Measurements from ENCODE around the gene PCDH9.
A peak's percentile ranks its signal among the peaks of the same experiment; 100 is the strongest.

Gene PCDH9

GRCh38 chr13:67003743-67004142 lies 226.4 kb downstream of the PCDH9 start:
- H3K27ac ChIP-seq, result no peak overlapping the region
- no peak overlapping the region for H3K4me3 ChIP-seq

DNA sequence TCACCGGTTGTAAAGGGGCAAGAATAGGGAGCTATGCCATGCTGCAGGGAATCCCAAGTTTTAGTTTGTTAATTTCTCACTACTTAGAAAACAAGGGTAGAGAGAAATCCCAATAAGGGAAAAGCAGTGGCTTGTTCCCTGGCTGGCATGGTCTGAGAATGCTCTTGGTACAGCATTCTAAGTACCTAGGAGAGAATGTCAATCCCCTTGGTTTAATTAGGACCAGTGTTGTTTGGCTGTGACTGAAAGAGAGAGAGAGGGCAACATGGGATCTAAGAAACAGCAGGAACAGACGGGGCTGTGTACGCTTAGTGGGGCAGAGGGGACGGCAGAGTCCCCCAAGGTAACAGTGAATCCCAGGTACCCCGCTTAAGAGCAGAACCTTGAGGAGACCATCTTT lies 228.8 kb downstream of the PCDH9 start:
- Histone ChIP-seq H3K27ac (no peak overlapping the region), H3K4me3 (no peak overlapping the region)

- Histone ChIP-seq H3K4me3 (no peak overlapping the region), H3K27ac (no peak overlapping the region)
Measured at GRCh38 chr13:66996503-66996902, 233.6 kb downstream of the PCDH9 start.

- H3K27ac ChIP-seq, result no peak overlapping the region
Measured at GRCh38 chr13:66995203-66995611, 234.9 kb downstream of the PCDH9 start.

DNA sequence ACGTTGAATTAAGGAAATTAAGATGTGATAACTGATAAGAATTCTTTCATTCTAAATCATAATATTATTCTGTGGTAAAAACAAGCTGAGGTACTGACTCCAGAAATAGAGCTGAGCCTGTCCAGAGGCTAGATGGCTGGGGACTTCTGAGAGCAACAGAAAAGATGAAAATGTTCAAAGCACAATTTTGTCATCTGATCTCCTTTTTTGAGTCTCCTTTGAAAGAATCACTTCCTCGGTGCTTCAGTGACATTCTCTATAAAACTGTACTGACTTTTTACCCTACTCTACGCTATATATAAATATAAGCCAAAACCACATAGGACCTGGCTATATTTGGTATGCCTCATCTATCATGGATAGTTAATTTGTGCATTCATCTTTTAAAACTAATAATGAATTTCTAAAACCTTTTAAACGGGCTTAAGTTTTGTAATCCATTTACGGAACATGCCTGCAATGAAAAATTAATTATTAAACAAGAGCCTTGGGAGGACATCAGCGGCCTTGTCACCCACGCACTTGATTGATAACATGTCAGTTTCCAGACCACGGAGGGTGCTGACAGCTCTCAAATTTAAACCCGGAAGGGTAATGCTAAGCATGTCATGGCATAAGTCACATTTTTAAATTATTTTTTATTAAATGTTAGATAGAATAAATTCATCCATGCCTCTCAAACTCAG lies 235.5 kb downstream of the PCDH9 start:
- peak overlapping the region in 1 of 7 experiments; percentile 31 for H3K4me3 ChIP-seq

More at GRCh38 chr13:66995203-66995611, 234.9 kb downstream of the PCDH9 start:
- H3K4me3 ChIP-seq, result no peak overlapping the region

GRCh38 chr13:66994097-66994496 lies 236.0 kb downstream of the PCDH9 start:
- Histone ChIP-seq H3K27ac (no peak overlapping the region), H3K4me3 (peak overlapping the region in 1 of 7 experiments; percentile 31)

More for the DNA sequence above, 235.5 kb downstream of the PCDH9 start:
- no peak overlapping the region for H3K27ac ChIP-seq

GRCh38 chr13:66992719-66993118 lies 237.4 kb downstream of the PCDH9 start:
- no peak overlapping the region for H3K27ac ChIP-seq
- no peak overlapping the region for H3K4me3 ChIP-seq

GRCh38 chr13:66992183-66992582 lies 238.0 kb downstream of the PCDH9 start:
- no peak overlapping the region for H3K4me3 ChIP-seq
- H3K27ac ChIP-seq, result no peak overlapping the region

DNA sequence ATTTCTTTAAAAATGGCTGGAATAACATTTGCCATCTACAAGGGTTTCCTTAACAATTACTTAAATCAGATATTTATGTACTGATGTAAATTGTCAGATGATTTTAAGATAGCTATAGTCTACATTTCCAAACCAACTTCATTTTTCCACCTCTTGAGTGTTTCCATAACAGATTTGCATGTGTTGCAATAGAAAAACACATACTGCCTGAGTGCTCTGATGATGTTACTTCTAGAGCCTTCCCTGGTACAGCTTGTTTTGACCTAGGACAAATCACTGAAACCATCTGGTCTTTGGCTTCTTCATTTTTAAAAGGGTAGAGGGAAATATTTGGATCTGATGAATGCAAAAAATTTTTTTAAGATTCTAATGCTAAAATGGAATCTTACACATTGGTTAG lies 245.9 kb downstream of the PCDH9 start:
- Histone ChIP-seq H3K4me3 (no peak overlapping the region), H3K27ac (no peak overlapping the region)

GRCh38 chr13:66981912-66982311 lies 248.2 kb downstream of the PCDH9 start:
- Histone ChIP-seq H3K4me3 (no peak overlapping the region), H3K27ac (no peak overlapping the region)

GRCh38 chr13:66977161-66977560 lies 253.0 kb downstream of the PCDH9 start:
- H3K27ac ChIP-seq, result no peak overlapping the region
- H3K4me3 ChIP-seq, result no peak overlapping the region

DNA sequence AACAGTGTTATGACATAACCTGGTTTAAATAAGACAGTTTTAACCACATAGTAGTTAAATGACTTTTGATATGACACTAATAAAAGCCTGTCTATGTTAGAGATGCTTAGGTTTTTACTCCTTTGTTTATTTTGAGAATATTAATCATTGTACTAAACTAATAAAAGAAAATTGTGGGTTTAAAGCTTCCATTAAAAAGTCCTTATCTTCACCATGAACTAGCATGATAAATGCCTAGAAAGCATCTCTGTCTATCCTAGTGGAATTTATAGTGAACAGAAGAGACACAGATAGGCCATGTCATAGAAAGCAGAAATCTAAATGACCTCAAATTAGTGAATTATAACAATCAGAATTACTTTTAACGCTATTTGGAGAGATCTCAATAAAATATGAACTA lies 255.2 kb downstream of the PCDH9 start:
- Histone ChIP-seq H3K27ac (no peak overlapping the region), H3K4me3 (no peak overlapping the region)

GRCh38 chr13:66974174-66974573 lies 256.0 kb downstream of the PCDH9 start:
- no peak overlapping the region for H3K27ac ChIP-seq
- no peak overlapping the region for H3K4me3 ChIP-seq

GRCh38 chr13:66972659-66973058 lies 257.5 kb downstream of the PCDH9 start:
- H3K27ac ChIP-seq, result no peak overlapping the region
- H3K4me3 ChIP-seq, result no peak overlapping the region

GRCh38 chr13:66971004-66971403 lies 259.1 kb downstream of the PCDH9 start:
- H3K4me3 ChIP-seq, result no peak overlapping the region
- no peak overlapping the region for H3K27ac ChIP-seq

- H3K27ac ChIP-seq, result no peak overlapping the region
- H3K4me3 ChIP-seq, result no peak overlapping the region
Measured at GRCh38 chr13:66969291-66969690, 260.8 kb downstream of the PCDH9 start.

DNA sequence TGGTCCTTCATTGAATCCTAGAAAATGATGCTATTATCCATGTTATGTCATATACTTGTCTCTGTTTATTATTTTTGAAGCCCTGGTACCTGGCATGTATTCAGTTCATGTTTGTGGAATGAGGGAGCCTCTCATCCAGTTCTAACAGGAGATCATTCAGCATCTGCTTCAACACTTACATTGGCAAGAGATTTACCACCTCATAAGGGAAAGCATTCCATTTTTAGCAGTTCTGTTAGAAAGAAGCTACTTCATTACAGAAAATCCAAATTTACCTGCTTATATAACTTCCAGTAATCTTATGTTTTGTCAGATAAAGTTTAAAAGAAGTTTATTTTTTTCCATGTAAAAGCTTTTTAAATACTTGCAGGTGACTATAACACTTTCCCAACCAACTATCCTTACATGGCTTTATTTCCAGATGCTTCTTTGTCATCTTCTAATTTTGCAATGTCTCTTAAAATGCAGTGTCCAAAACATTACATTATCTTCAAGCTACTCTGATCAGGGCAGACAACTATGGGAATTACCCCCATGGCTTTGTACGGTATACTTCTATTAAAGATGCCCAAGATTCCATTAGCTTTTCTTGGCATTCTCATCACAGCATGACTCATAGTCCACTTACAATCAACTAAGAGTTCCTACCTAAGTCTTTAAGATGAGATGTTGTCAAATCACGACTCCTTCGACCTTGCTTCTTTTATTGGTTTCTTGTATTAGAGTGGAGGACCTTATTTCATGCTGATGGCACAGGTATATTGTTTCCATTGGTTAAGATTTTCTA lies 262.1 kb downstream of the PCDH9 start:
- Histone ChIP-seq H3K27ac (no peak overlapping the region), H3K4me3 (no peak overlapping the region)

GRCh38 chr13:66965181-66965580 lies 265.0 kb downstream of the PCDH9 start:
- Histone ChIP-seq H3K27ac (no peak overlapping the region), H3K4me3 (no peak overlapping the region)

- no peak overlapping the region for H3K4me3 ChIP-seq
- H3K27ac ChIP-seq, result no peak overlapping the region
Measured at GRCh38 chr13:66962953-66963352, 267.2 kb downstream of the PCDH9 start.

DNA sequence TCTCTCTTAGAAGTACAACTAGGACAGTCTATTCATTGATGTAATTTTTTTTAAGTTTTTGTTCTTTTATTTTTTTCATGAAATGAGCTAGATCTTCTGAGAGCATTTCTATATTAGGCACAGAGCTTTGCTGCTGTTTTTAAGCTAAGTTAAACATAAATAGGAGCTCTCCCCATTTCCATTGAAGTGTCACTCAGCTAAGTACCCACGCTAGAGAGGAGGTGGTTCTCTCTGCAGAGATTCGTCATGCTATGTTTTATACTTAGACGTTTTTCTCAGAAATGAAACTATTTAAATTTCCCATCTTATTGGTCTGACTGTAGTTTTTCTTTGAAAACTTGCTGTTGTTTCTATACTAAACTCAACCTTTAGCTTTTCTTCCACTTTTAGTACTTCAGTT lies 271.5 kb downstream of the PCDH9 start:
- no peak overlapping the region for H3K27ac ChIP-seq

GRCh38 chr13:66952507-66952906 lies 277.6 kb downstream of the PCDH9 start:
- no peak overlapping the region for H3K4me3 ChIP-seq
- H3K27ac ChIP-seq, result no peak overlapping the region

More for the DNA sequence above, 271.5 kb downstream of the PCDH9 start:
- no peak overlapping the region for H3K4me3 ChIP-seq

Data from skin epidermis (tissue), 12 donors.